RWPE2 (cell line): Measurements from ENCODE around the gene PIGC.
"Not testable (repeated sequence)": the region's sequence is repeated elsewhere in the genome, so short reads cannot be mapped to it uniquely, and the experiment has no call there.

Source experiments
- ATAC-seq: fragments of 200-7000 bp; cut with Tn5 transposase; 3 replicates; pipeline ENCODE4 v1.9.1; 2021; ENCODE audit warnings: low read depth
- DNase-seq: peaks from one replicate; pipeline ENCODE4 v3.0.0-alpha.2; 2020; ENCODE audit warnings: low spot score
- H3K27ac ChIP-seq: fragments of 450-650 bp; 2 replicates; pipeline ENCODE4 v1.5.1; 2017; ENCODE audit warnings: mild to moderate bottlenecking; ENCODE audit not compliant: poor library complexity, severe bottlenecking
- H3K27me3 ChIP-seq: fragments of 250-450 bp; sonication (Bioruptor Pico); 2 replicates; pipeline ENCODE4 v1.5.1; 2021; ENCODE audit warnings: mild to moderate bottlenecking, moderate library complexity; ENCODE audit not compliant: insufficient read depth, poor library complexity, severe bottlenecking
- H3K36me3 ChIP-seq: fragments of 250-450 bp; sonication (Bioruptor Pico); 2 replicates; pipeline ENCODE4 v1.5.1; 2020; ENCODE audit warnings: low read depth, mild to moderate bottlenecking, moderate library complexity
- H3K4me1 ChIP-seq: fragments of 250-450 bp; sonication (Bioruptor Pico); 2 replicates; pipeline ENCODE4 v1.5.1; 2021; ENCODE audit warnings: mild to moderate bottlenecking, moderate library complexity; ENCODE audit not compliant: insufficient read depth, poor library complexity, severe bottlenecking
- H3K4me3 ChIP-seq: fragments of 250-450 bp; sonication (Bioruptor Pico); 2 replicates; pipeline ENCODE4 v1.5.1; 2021; ENCODE audit warnings: mild to moderate bottlenecking, moderate library complexity; ENCODE audit not compliant: severe bottlenecking
- H3K9me3 ChIP-seq: fragments of 250-450 bp; sonication (Bioruptor Pico); 2 replicates; pipeline ENCODE4 v1.5.1; 2021; ENCODE audit warnings: mild to moderate bottlenecking, moderate library complexity; ENCODE audit not compliant: severe bottlenecking
- CTCF ChIP-seq: fragments of 450-650 bp; IDR thresholded peaks from one replicate; pipeline ENCODE4 v1.5.1; 2017; ENCODE audit warnings: mild to moderate bottlenecking, moderate library complexity; ENCODE audit not compliant: poor library complexity, severe bottlenecking

PIGC gene

GRCh38 chr1:172442843-172443565 is 865 bp downstream of the PIGC start:
- Histone ChIP-seq H3K9me3 (no peaks in the 10 kb centered on the region), H3K4me3 (peak overlapping the region; percentile 60), H3K36me3 (peaks cover 17% of the 10 kb centered on the region), H3K27me3 (no peaks in the 10 kb centered on the region), H3K27ac (peak overlapping the region; percentile 51), H3K4me1 (peaks cover 5% of the 10 kb centered on the region)
- no peak for TF ChIP-seq CTCF
- no peak for DNase-seq
- no peak for ATAC-seq

GRCh38 chr1:172442404-172442803 is 1.5 kb downstream of the PIGC start:
- H3K9me3 ChIP-seq = no peaks in the 10 kb centered on the region
- peaks cover 5% of the 10 kb centered on the region for H3K4me1 ChIP-seq
- H3K36me3 ChIP-seq = peaks cover 17% of the 10 kb centered on the region
- no peak overlapping the region for H3K4me3 ChIP-seq
- ATAC-seq = no peak
- TF ChIP-seq CTCF = no peak
- no peak overlapping the region for H3K27ac ChIP-seq
- no peaks in the 10 kb centered on the region for H3K27me3 ChIP-seq
- DNase-seq = no peak

- not testable (repeated sequence) for H3K27me3 ChIP-seq, H3K27ac ChIP-seq, H3K9me3 ChIP-seq, H3K4me3 ChIP-seq, H3K4me1 ChIP-seq, ATAC-seq, DNase-seq
- peaks cover 11% of the 10 kb centered on the region for H3K36me3 ChIP-seq
Measured at GRCh38 chr1:172437183-172437582, 6.7 kb downstream of the PIGC start.

- no peaks in the 10 kb centered on the region for H3K27me3 ChIP-seq
- H3K27ac ChIP-seq = peak overlapping the region; percentile 23
- peak; percentile 76 for DNase-seq
- H3K36me3 ChIP-seq = no peaks in the 10 kb centered on the region
- TF ChIP-seq CTCF = no peak
- H3K4me1 ChIP-seq = peaks cover 10% of the 10 kb centered on the region
- no peaks in the 10 kb centered on the region for H3K9me3 ChIP-seq
- peak; percentile 96 for ATAC-seq
- H3K4me3 ChIP-seq = no peak overlapping the region
Measured at GRCh38 chr1:172431721-172432192, 12.1 kb downstream of the PIGC start.

GRCh38 chr1:172431204-172431603 is 12.7 kb downstream of the PIGC start:
- Histone ChIP-seq H3K4me1 (peaks cover 10% of the 10 kb centered on the region), H3K27me3 (no peaks in the 10 kb centered on the region), H3K36me3 (no peaks in the 10 kb centered on the region), H3K27ac (no peak overlapping the region), H3K4me3 (no peak overlapping the region), H3K9me3 (no peaks in the 10 kb centered on the region)
- no peak for TF ChIP-seq CTCF
- ATAC-seq = no peak
- DNase-seq = no peak
